Measurements from ENCODE around the gene PCDHB15. TPM values are rescaled to one million over a fixed set of nuclear protein-coding genes. Genes with fewer than 3 reads are reported as not detected.

The PCDHB15 gene
- total RNA-seq, 1 experiment from 2014 or later, result 7.0 TPM

GRCh38 chr5:141269195-141269594 lies 24.0 kb downstream of the PCDHB15 start:
- no peaks in the 10 kb centered on the region for H3K27me3 Mint-ChIP-seq (ENCODE audit: low read depth)
- H3K79me2 ChIP-seq (ENCODE audit: insufficient read depth, low read length), result no peaks in the 10 kb centered on the region
- peaks cover 69 to 78% of the 10 kb centered on the region in 2 experiments for H3K9me3 Mint-ChIP-seq
- TF ChIP-seq, protein P1, sequence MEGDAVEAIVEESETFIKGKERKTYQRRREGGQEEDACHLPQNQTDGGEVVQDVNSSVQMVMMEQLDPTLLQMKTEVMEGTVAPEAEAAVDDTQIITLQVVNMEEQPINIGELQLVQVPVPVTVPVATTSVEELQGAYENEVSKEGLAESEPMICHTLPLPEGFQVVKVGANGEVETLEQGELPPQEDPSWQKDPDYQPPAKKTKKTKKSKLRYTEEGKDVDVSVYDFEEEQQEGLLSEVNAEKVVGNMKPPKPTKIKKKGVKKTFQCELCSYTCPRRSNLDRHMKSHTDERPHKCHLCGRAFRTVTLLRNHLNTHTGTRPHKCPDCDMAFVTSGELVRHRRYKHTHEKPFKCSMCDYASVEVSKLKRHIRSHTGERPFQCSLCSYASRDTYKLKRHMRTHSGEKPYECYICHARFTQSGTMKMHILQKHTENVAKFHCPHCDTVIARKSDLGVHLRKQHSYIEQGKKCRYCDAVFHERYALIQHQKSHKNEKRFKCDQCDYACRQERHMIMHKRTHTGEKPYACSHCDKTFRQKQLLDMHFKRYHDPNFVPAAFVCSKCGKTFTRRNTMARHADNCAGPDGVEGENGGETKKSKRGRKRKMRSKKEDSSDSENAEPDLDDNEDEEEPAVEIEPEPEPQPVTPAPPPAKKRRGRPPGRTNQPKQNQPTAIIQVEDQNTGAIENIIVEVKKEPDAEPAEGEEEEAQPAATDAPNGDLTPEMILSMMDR (conservative IDR thresholded peaks at IDR 0.05), result no peak
- peaks cover 46% of the 10 kb centered on the region for H3K9me3 ChIP-seq (ENCODE audit: control insufficient read depth, low read depth, low read length)
- H3K27ac Mint-ChIP-seq, result no peak overlapping the region
- no peaks in the 10 kb centered on the region for H3K27me3 ChIP-seq (ENCODE audit: insufficient read depth, low read length)
- no peak overlapping the region for H3T11ph ChIP-seq (ENCODE audit: low read length)
- H3K27ac ChIP-seq (ENCODE audit: insufficient read length, low read depth, low read length), result no peak overlapping the region
- H3K36me3 Mint-ChIP-seq (ENCODE audit: insufficient read depth in 1 of 3, low read depth in 3 of 3), result peaks cover 12 to 33% (median 32%) of the 10 kb centered on the region in 3 experiments
- no peak overlapping the region for H2BK120ac ChIP-seq (ENCODE audit: low read depth, low read length, poor library complexity, severe bottlenecking)
- no peak overlapping the region for H4K91ac ChIP-seq (ENCODE audit: insufficient read length, low read depth, low read length)
- H3K23ac ChIP-seq (ENCODE audit: insufficient read length, low read depth, low read length), result no peak overlapping the region
- no peak overlapping the region for H3K9ac ChIP-seq (ENCODE audit: extremely low read depth, insufficient read length, low read length)
- no peak overlapping the region for H2BK5ac ChIP-seq (ENCODE audit: insufficient read length, low read length)
- H3K79me1 ChIP-seq (ENCODE audit: insufficient read depth, low read depth, low read length, poor library complexity, severe bottlenecking), result no peaks in the 10 kb centered on the region
- H3K56ac ChIP-seq (ENCODE audit: insufficient read length, low read depth, low read length), result no peak overlapping the region
- H2AFZ ChIP-seq (ENCODE audit: low read length), result no peak overlapping the region
- no CpG with 5 or more reads among the region's 4 CpGs for WGBS (ENCODE audit: extremely low coverage, insufficient read length, low lambda C conversion rate)
- H2BK15ac ChIP-seq (ENCODE audit: low read depth, low read length), result no peak overlapping the region
- no peak overlapping the region for H3K14ac ChIP-seq (ENCODE audit: insufficient read depth, low read length)
- no peak overlapping the region for H2BK12ac ChIP-seq (ENCODE audit: insufficient read length, low read depth, low read length)
- no peak overlapping the region for H3K18ac ChIP-seq (ENCODE audit: insufficient read length, low read depth, low read length)
- H2BK20ac ChIP-seq (ENCODE audit: low read depth, low read length, poor library complexity, severe bottlenecking), result no peak overlapping the region
- no peak overlapping the region for H4K8ac ChIP-seq (replicated peaks; ENCODE audit: insufficient read length, low read depth, low read length)
- no peak overlapping the region for H3K4me2 ChIP-seq (ENCODE audit: insufficient read depth, insufficient read length, low read length)
- no peaks in the 10 kb centered on the region for H3K4me1 ChIP-seq (ENCODE audit: insufficient read depth, low read length)
- H3K4me1 Mint-ChIP-seq, result no peaks in the 10 kb centered on the region
- H3K23me2 ChIP-seq (ENCODE audit: insufficient read length, low read depth, low read length, poor library complexity, severe bottlenecking), result no peaks in the 10 kb centered on the region
- no peaks in the 10 kb centered on the region for H4K20me1 ChIP-seq (ENCODE audit: control insufficient read depth, insufficient read depth, insufficient read length)
- no peak overlapping the region for H3K4ac ChIP-seq (ENCODE audit: low read depth, low read length)
- no peak overlapping the region for H4K5ac ChIP-seq (ENCODE audit: insufficient read length, low read depth, low read length)
- H3K4me3 Mint-ChIP-seq, result no peak overlapping the region
- no peak overlapping the region for H2AK5ac ChIP-seq (ENCODE audit: insufficient read length, low read length)
- no peak for DNase-seq

All from H9 (cell line).